HepG2 (cell line): ENCODE results near the gene SCARF1. TPM values are rescaled to one million over a fixed set of nuclear protein-coding genes. Genes with fewer than 3 reads are reported as not detected.
A peak's percentile ranks its signal among the peaks of the same experiment; 100 is the strongest.

ENCODE experiments used
- CHCHD3 ChIP-seq: sonication (generic); formaldehyde crosslinking; IDR thresholded peaks from 2 replicates; pipeline ENCODE4 v1.8.0; 2022; ENCODE audit warnings: mild to moderate bottlenecking, missing genetic modification reagents, moderate library complexity
- GRHL1 ChIP-seq: sonication (generic); formaldehyde crosslinking; conservative IDR thresholded peaks from 2 replicates; pipeline ENCODE4 v1.8.0; 2022; ENCODE audit warnings: missing genetic modification reagents
- HMG20B ChIP-seq: conservative IDR thresholded peaks from 2 replicates; pipeline ENCODE4 v1.6.1; 2016; ENCODE audit warnings: missing genetic modification reagents, missing compliant biosample characterization
- KLF15 ChIP-seq: sonication (generic); formaldehyde crosslinking; IDR thresholded peaks from 2 replicates; pipeline ENCODE4 v1.8.1; 2023; ENCODE audit warnings: borderline replicate concordance, mild to moderate bottlenecking, inconsistent platforms, missing genetic modification reagents, mixed read lengths
- KMT2B ChIP-seq: IDR thresholded peaks from 2 replicates; pipeline ENCODE4 v1.6.1; 2016; ENCODE audit warnings: missing genetic modification reagents, missing compliant biosample characterization
- MTF1 ChIP-seq: sonication (generic); formaldehyde crosslinking; IDR thresholded peaks from 2 replicates; pipeline ENCODE4 v1.5.0; 2020; ENCODE audit warnings: missing genetic modification reagents
- RBAK ChIP-seq: sonication (generic); formaldehyde crosslinking; IDR thresholded peaks from 2 replicates; pipeline ENCODE4 v1.5.1; 2020; ENCODE audit warnings: mild to moderate bottlenecking, missing genetic modification reagents
- RFX3 ChIP-seq: IDR thresholded peaks from 2 replicates; pipeline ENCODE4 v1.6.1; 2016; ENCODE audit warnings: missing biosample characterization, missing genetic modification reagents
- RXRA ChIP-seq: sonication (generic); formaldehyde crosslinking; IDR thresholded peaks from 2 replicates; pipeline ENCODE4 v1.5.1; 2020; ENCODE audit warnings: missing genetic modification reagents
- SSRP1 ChIP-seq: IDR thresholded peaks from 2 replicates; pipeline ENCODE4 v1.6.1; 2016; ENCODE audit warnings: control low read depth
- SUZ12 ChIP-seq: fragments of 150-350 bp; IDR thresholded peaks from 2 replicates; pipeline ENCODE4 v1.6.1; 2014; ENCODE audit warnings: low read depth, low read length
- ZNF101 ChIP-seq: sonication (generic); formaldehyde crosslinking; IDR thresholded peaks from 2 replicates; pipeline ENCODE4 v1.4.0; 2020; ENCODE audit warnings: mild to moderate bottlenecking, low read depth, missing genetic modification reagents, borderline replicate concordance
- ZNF276 ChIP-seq: sonication (generic); formaldehyde crosslinking; IDR thresholded peaks from 2 replicates; pipeline ENCODE4 v1.4.0; 2020; ENCODE audit warnings: mild to moderate bottlenecking, low read depth, missing genetic modification reagents
- ZNF552 ChIP-seq: sonication (generic); formaldehyde crosslinking; IDR thresholded peaks from 2 replicates; pipeline ENCODE4 v1.9.0; 2022; ENCODE audit warnings: missing genetic modification reagents, mild to moderate bottlenecking, borderline replicate concordance
- ZNF563 ChIP-seq: sonication (generic); formaldehyde crosslinking; IDR thresholded peaks from 2 replicates; pipeline ENCODE4 v1.8.0; 2022; ENCODE audit warnings: mild to moderate bottlenecking, moderate library complexity, missing genetic modification reagents
- ZNF746 ChIP-seq: sonication (generic); formaldehyde crosslinking; IDR thresholded peaks from 2 replicates; pipeline ENCODE4 v1.8.0; 2022; ENCODE audit warnings: mild to moderate bottlenecking, missing genetic modification reagents
- ZNF761 ChIP-seq: sonication (generic); formaldehyde crosslinking; conservative IDR thresholded peaks from 2 replicates; pipeline ENCODE4 v1.4.0; 2020; ENCODE audit warnings: mild to moderate bottlenecking, missing genetic modification reagents
- ZNF841 ChIP-seq: sonication (generic); formaldehyde crosslinking; IDR thresholded peaks from 2 replicates; pipeline ENCODE4 v1.8.1; 2023; ENCODE audit warnings: missing genetic modification reagents, borderline replicate concordance
- polyA plus RNA-seq, 8 experiments: library from polyadenylated mRNA; depleted of rRNA in 3 of 8; stranded (reverse) in 7 of 8; unstranded in 1 of 8; fragments of >200 nt; fragmentation: Illumina TruSeq in 4 of 8; extraction: Trizol in 4 of 8; gene quantifications; 2 replicates each; pipeline versions ENCODE4 v1.2.1 to v1.2.3, GENCODE V29; 2011 to 2016; ENCODE audit warnings: low read depth in 4 of 8, missing spikeins in 1 of 8, mixed read lengths in 1 of 8; ENCODE audit not compliant: insufficient read depth in 1 of 8
- total RNA-seq, 5 experiments: library from RNA; depleted of rRNA; stranded (reverse); fragments of >200 nt; fragmentation: Illumina TruSeq; extraction: Trizol; gene quantifications; 2 replicates each; pipeline ENCODE4 v1.2.3, GENCODE V29; 2016; ENCODE audit warnings: low read depth in 1 of 5
- TF ChIP-seq, protein P1 (sequence below): IDR thresholded peaks from 2 replicates; pipeline ENCODE4 v1.6.1; 2016; ENCODE audit warnings: mild to moderate bottlenecking
- TF ChIP-seq, protein P2 (sequence below): sonication (generic); formaldehyde crosslinking; IDR thresholded peaks from 2 replicates; pipeline ENCODE4 v1.9.0; 2021; ENCODE audit warnings: missing genetic modification reagents, borderline replicate concordance
- TF ChIP-seq, protein P3 (sequence below): sonication (generic); formaldehyde crosslinking; IDR thresholded peaks from 2 replicates; pipeline ENCODE4 v1.8.1; 2023; ENCODE audit warnings: mild to moderate bottlenecking, missing genetic modification reagents

Gene SCARF1
- total and polyA plus RNA-seq, 2 of the 13 experiments (the other 11 are each of a cell fraction or from before 2014, with no cell fraction given), result 0.24 to 0.71 TPM

DNA sequence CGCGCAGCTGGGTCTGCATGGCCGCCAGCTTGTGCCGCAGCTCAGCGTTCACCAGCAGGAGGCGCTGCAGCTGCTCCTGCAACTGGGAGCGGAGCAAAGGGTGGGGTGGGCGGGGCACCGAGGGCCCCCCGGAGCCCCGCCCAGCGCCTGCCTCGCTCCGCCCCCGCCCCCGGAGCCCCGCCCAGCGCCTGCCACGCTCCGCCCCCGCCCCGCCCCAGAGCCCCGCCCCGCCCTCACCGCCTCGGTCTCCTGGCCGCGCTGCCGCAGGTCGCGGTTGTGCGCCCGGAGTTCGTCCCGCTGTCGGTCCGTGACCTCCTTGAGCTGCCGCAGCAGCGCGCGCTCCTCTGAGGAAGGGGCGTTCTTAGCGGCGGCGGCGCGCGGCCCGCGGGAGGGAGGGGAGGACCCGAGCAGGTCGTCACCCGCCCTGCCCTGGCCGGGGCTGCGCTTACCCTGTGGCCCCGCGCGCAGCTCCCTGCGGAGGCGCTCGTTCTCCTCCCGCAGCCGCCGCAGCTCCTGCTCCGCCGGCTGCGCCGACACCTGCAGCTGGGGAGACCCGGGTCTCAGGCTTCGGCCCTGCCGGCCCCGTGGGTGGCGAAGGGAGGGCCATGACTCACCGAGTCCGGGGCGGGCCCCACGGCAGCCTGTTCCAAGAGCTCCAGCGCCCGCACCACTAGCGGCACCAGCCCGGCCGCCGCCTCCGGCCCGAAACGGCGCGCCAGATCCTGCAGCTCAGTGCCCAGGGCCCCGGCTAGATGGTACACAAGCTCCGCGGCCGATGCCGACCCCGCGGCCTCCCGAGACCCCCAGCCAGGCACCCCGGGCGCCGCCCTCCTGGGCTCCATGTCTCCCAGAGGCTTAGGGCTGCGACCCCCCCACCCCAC lies 3.7 kb upstream of the SCARF1 start (continued):
- TF ChIP-seq ZNF276 (peak; percentile 13; the same call in 1 of the 2 replicates), RBAK (no peak), RFX3 (CRISPR knock-in tag) (no peak), ZNF552 (CRISPR knock-in tag) (no peak), SSRP1 (CRISPR knock-in tag) (no peak), KLF15 (CRISPR knock-in tag) (no peak), ZNF761 (CRISPR knock-in tag) (peak; percentile 78; the same call in 1 of the 2 replicates), ZNF563 (CRISPR knock-in tag) (peak; percentile 73), ZNF101 (CRISPR knock-in tag) (no peak), ZNF746 (CRISPR knock-in tag) (no peak), HMG20B (no peak), GRHL1 (CRISPR knock-in tag) (no peak), ZNF841 (peak; percentile 69; the same call in 1 of the 2 replicates), SUZ12 (no peak), MTF1 (CRISPR knock-in tag) (no peak), CHCHD3 (CRISPR knock-in tag) (no peak), KMT2B (peak; percentile 40; the same call in 1 of the 2 replicates), RXRA (CRISPR knock-in tag) (no peak; the same call in 1 of the 2 replicates)
- TF ChIP-seq, protein P1, sequence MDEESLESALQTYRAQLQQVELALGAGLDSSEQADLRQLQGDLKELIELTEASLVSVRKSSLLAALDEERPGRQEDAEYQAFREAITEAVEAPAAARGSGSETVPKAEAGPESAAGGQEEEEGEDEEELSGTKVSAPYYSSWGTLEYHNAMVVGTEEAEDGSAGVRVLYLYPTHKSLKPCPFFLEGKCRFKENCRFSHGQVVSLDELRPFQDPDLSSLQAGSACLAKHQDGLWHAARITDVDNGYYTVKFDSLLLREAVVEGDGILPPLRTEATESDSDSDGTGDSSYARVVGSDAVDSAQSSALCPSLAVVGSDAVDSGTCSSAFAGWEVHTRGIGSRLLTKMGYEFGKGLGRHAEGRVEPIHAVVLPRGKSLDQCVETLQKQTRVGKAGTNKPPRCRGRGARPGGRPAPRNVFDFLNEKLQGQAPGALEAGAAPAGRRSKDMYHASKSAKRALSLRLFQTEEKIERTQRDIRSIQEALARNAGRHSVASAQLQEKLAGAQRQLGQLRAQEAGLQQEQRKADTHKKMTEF, result peak; percentile 24; the same call in 1 of the 2 replicates
- TF ChIP-seq, protein P2, sequence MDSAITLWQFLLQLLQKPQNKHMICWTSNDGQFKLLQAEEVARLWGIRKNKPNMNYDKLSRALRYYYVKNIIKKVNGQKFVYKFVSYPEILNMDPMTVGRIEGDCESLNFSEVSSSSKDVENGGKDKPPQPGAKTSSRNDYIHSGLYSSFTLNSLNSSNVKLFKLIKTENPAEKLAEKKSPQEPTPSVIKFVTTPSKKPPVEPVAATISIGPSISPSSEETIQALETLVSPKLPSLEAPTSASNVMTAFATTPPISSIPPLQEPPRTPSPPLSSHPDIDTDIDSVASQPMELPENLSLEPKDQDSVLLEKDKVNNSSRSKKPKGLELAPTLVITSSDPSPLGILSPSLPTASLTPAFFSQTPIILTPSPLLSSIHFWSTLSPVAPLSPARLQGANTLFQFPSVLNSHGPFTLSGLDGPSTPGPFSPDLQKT (CRISPR knock-in tag), result no peak
- TF ChIP-seq, protein P3, sequence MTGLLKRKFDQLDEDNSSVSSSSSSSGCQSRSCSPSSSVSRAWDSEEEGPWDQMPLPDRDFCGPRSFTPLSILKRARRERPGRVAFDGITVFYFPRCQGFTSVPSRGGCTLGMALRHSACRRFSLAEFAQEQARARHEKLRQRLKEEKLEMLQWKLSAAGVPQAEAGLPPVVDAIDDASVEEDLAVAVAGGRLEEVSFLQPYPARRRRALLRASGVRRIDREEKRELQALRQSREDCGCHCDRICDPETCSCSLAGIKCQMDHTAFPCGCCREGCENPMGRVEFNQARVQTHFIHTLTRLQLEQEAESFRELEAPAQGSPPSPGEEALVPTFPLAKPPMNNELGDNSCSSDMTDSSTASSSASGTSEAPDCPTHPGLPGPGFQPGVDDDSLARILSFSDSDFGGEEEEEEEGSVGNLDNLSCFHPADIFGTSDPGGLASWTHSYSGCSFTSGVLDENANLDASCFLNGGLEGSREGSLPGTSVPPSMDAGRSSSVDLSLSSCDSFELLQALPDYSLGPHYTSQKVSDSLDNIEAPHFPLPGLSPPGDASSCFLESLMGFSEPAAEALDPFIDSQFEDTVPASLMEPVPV (CRISPR knock-in tag), result no peak; the same call in 1 of the 2 replicates
